ENCODE data around the gene MVB12A.

DNA sequence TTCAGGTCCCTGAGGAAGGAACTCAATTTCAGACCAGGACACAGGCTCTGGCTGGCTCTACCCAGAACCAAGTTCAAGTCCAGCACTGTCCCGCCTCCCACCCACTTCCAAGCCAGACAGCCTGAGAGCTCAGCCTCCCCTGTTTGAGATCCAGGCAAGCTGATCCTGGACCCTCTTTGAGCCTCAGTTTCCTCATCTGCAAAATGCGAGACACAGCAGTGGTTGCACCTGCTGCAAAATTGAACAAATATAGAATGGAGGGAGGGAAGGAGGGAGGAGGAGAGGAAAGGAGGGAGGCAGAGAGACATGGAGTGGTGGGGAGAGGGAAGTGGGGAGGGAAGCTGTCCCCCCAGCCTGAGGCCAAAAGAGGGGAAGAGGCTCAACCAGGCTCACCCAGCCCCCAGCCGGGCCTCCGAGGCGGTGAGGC lies 27.9 kb downstream of the MVB12A start:
- TF ChIP-seq EZH2 (IDR thresholded peaks at IDR 0.05; ENCODE audit: insufficient read depth, poor library complexity, severe bottlenecking) (no peak), EZH2phosphoT487 (IDR thresholded peaks at IDR 0.05; ENCODE audit: insufficient read depth, low read depth) (no peak)

Measured in GM23248 (cell line).